HepG2 (cell line): ENCODE data around the gene JMJD4. TPM values are rescaled to one million over a fixed set of nuclear protein-coding genes. Genes with fewer than 3 reads are reported as not detected.

Experiments used
- FOSL1 ChIP-seq: sonication (generic); formaldehyde crosslinking; IDR thresholded peaks from 2 replicates; pipeline ENCODE4 v1.9.0; 2021; ENCODE audit warnings: missing genetic modification reagents, borderline replicate concordance
- GPN1 ChIP-seq: sonication (generic); formaldehyde crosslinking; IDR thresholded peaks from 2 replicates; pipeline ENCODE4 v1.5.1; 2020; ENCODE audit warnings: missing genetic modification reagents, borderline replicate concordance
- KDM2A ChIP-seq: sonication (generic); formaldehyde crosslinking; IDR thresholded peaks from 2 replicates; pipeline ENCODE4 v1.4.0; 2020; ENCODE audit warnings: low read depth, missing genetic modification reagents, borderline replicate concordance
- MAF1 ChIP-seq: sonication (generic); formaldehyde crosslinking; IDR thresholded peaks from 2 replicates; pipeline ENCODE4 v1.5.0; 2020; ENCODE audit warnings: missing genetic modification reagents, borderline replicate concordance
- PPARG ChIP-seq: conservative IDR thresholded peaks from 2 replicates; pipeline ENCODE4 v1.6.1; 2016; ENCODE audit warnings: missing biosample characterization, missing genetic modification reagents
- RARG ChIP-seq: sonication (generic); formaldehyde crosslinking; IDR thresholded peaks from 2 replicates; pipeline ENCODE4 v1.4.0; 2020; ENCODE audit warnings: low read depth, mild to moderate bottlenecking, missing genetic modification reagents
- ZNF451 ChIP-seq: sonication (generic); formaldehyde crosslinking; IDR thresholded peaks from 2 replicates; pipeline ENCODE4 v1.5.0; 2020; ENCODE audit warnings: mild to moderate bottlenecking, missing genetic modification reagents
- ZNF720 ChIP-seq: sonication (generic); formaldehyde crosslinking; IDR thresholded peaks from 2 replicates; pipeline ENCODE4 v1.4.0; 2020; ENCODE audit warnings: missing genetic modification reagents
- polyA plus RNA-seq, 8 experiments: library from polyadenylated mRNA; depleted of rRNA in 3 of 8; stranded (reverse) in 7 of 8; unstranded in 1 of 8; fragments of >200 nt; fragmentation: Illumina TruSeq in 4 of 8; extraction: Trizol in 4 of 8; gene quantifications; 2 replicates each; pipeline versions ENCODE4 v1.2.1 to v1.2.3, GENCODE V29; 2011 to 2016; ENCODE audit warnings: low read depth in 4 of 8, missing spikeins in 1 of 8, mixed read lengths in 1 of 8; ENCODE audit not compliant: insufficient read depth in 1 of 8
- total RNA-seq, 5 experiments: library from RNA; depleted of rRNA; stranded (reverse); fragments of >200 nt; fragmentation: Illumina TruSeq; extraction: Trizol; gene quantifications; 2 replicates each; pipeline ENCODE4 v1.2.3, GENCODE V29; 2016; ENCODE audit warnings: low read depth in 1 of 5
- TF ChIP-seq, protein P1 (sequence below), 2 experiments: IDR thresholded peaks; 2 replicates each; pipeline ENCODE4 v1.6.1; 2011 to 2012; ENCODE audit warnings: low read length in 2 of 2, borderline replicate concordance in 1 of 2, low read depth in 1 of 2, mild to moderate bottlenecking in 1 of 2, moderate library complexity in 1 of 2
- TF ChIP-seq, protein P2 (sequence below): conservative IDR thresholded peaks from 2 replicates; pipeline ENCODE4 v1.6.1; 2018; ENCODE audit warnings: missing genetic modification reagents
- TF ChIP-seq, protein P3 (sequence below): IDR thresholded peaks from 2 replicates; pipeline ENCODE4 v1.6.1; 2016; ENCODE audit warnings: low read depth, borderline replicate concordance
- TF ChIP-seq, protein P4 (sequence below): sonication (generic); formaldehyde crosslinking; IDR thresholded peaks from 2 replicates; pipeline ENCODE4 v1.5.0; 2020; ENCODE audit warnings: mild to moderate bottlenecking, missing genetic modification reagents

JMJD4 gene
- total and polyA plus RNA-seq, 2 of the 13 experiments (the other 11 are each of a cell fraction or from before 2014, with no cell fraction given): 10.2 to 29.0 TPM

DNA sequence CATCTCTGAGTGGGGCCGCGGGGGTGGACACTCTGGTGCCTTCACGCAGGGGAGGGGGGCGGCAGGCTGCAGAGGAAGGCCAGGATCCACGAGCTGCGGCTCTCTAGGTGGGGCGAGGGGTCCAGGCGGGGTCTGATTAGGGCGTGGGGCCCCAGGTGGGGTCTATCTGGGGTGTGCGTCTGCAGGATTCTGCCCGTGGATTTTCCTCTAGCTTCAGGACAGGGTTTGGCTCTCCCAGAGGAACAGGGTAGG lies 6.3 kb downstream of the JMJD4 start (continued):
- 0 out of 2 replicates have a peak, but pooled peaks have one; percentile 14 for TF ChIP-seq ZNF451 (CRISPR knock-in tag)
- no peak for TF ChIP-seq GPN1
- TF ChIP-seq, protein P1, sequence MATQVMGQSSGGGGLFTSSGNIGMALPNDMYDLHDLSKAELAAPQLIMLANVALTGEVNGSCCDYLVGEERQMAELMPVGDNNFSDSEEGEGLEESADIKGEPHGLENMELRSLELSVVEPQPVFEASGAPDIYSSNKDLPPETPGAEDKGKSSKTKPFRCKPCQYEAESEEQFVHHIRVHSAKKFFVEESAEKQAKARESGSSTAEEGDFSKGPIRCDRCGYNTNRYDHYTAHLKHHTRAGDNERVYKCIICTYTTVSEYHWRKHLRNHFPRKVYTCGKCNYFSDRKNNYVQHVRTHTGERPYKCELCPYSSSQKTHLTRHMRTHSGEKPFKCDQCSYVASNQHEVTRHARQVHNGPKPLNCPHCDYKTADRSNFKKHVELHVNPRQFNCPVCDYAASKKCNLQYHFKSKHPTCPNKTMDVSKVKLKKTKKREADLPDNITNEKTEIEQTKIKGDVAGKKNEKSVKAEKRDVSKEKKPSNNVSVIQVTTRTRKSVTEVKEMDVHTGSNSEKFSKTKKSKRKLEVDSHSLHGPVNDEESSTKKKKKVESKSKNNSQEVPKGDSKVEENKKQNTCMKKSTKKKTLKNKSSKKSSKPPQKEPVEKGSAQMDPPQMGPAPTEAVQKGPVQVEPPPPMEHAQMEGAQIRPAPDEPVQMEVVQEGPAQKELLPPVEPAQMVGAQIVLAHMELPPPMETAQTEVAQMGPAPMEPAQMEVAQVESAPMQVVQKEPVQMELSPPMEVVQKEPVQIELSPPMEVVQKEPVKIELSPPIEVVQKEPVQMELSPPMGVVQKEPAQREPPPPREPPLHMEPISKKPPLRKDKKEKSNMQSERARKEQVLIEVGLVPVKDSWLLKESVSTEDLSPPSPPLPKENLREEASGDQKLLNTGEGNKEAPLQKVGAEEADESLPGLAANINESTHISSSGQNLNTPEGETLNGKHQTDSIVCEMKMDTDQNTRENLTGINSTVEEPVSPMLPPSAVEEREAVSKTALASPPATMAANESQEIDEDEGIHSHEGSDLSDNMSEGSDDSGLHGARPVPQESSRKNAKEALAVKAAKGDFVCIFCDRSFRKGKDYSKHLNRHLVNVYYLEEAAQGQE (IDR thresholded peaks at IDR 0.05; ENCODE audit: borderline replicate concordance in 1 of 2, low read depth in 1 of 2, low read length in 2 of 2): no peak
- TF ChIP-seq, protein P2, sequence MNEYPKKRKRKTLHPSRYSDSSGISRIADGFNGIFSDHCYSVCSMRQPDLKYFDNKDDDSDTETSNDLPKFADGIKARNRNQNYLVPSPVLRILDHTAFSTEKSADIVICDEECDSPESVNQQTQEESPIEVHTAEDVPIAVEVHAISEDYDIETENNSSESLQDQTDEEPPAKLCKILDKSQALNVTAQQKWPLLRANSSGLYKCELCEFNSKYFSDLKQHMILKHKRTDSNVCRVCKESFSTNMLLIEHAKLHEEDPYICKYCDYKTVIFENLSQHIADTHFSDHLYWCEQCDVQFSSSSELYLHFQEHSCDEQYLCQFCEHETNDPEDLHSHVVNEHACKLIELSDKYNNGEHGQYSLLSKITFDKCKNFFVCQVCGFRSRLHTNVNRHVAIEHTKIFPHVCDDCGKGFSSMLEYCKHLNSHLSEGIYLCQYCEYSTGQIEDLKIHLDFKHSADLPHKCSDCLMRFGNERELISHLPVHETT (CRISPR knock-in tag): no peak
- no peak for TF ChIP-seq RARG (CRISPR knock-in tag)
- TF ChIP-seq FOSL1 (CRISPR knock-in tag): 0 out of 2 replicates have a peak, but pooled peaks have one; percentile 6
- TF ChIP-seq MAF1 (CRISPR knock-in tag): no peak
- TF ChIP-seq, protein P3, sequence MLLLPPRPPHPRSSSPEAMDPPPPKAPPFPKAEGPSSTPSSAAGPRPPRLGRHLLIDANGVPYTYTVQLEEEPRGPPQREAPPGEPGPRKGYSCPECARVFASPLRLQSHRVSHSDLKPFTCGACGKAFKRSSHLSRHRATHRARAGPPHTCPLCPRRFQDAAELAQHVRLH (CRISPR knock-in tag): 0 out of 2 replicates have a peak, but pooled peaks have one; percentile 29
- TF ChIP-seq KDM2A (CRISPR knock-in tag): peak; percentile 86; the same call in 1 of the 2 replicates
- no peak for TF ChIP-seq PPARG (CRISPR knock-in tag)
- TF ChIP-seq ZNF720 (CRISPR knock-in tag): no peak
- TF ChIP-seq, protein P4, sequence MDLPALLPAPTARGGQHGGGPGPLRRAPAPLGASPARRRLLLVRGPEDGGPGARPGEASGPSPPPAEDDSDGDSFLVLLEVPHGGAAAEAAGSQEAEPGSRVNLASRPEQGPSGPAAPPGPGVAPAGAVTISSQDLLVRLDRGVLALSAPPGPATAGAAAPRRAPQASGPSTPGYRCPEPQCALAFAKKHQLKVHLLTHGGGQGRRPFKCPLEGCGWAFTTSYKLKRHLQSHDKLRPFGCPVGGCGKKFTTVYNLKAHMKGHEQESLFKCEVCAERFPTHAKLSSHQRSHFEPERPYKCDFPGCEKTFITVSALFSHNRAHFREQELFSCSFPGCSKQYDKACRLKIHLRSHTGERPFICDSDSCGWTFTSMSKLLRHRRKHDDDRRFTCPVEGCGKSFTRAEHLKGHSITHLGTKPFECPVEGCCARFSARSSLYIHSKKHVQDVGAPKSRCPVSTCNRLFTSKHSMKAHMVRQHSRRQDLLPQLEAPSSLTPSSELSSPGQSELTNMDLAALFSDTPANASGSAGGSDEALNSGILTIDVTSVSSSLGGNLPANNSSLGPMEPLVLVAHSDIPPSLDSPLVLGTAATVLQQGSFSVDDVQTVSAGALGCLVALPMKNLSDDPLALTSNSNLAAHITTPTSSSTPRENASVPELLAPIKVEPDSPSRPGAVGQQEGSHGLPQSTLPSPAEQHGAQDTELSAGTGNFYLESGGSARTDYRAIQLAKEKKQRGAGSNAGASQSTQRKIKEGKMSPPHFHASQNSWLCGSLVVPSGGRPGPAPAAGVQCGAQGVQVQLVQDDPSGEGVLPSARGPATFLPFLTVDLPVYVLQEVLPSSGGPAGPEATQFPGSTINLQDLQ (CRISPR knock-in tag): no peak
